ENCODE measurements around the gene HPDL.
"Not testable (repeated sequence)": the region's sequence is repeated elsewhere in the genome, so short reads cannot be mapped to it uniquely, and the experiment has no call there.

The HPDL gene

GRCh38 chr1:45326627-45327623 lies at the start of gene HPDL:
HPDL (plus strand) TSS chr1:45326895; CDS start chr1:45327149, 254 bp downstream.
- no peak for DNase-seq (ENCODE audit: low spot score)

DNA sequence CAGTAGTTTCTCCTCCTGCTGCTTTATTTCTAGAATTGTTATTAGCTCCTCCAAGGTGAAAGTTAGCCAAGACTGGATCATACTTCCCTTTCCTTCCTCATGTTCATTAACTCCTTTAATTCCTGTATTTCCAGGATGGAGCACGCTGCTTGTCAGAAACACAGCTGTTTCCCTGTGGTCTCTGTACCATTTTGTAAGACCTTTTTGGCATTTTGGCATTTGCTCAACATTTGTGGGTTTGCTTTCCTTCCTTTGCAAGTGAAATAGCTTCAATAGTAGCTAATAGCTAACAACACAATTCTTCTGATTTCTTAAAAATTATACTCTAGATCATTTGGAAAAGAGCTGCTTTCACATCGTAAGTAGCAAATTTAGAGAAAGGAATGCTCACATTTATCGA lies 44.3 kb upstream of the HPDL start:
- no peak for DNase-seq (ENCODE audit: low spot score)

GRCh38 chr1:45284858-45285257 lies 41.8 kb upstream of the HPDL start:
- not testable (repeated sequence) for DNase-seq (ENCODE audit: low spot score)

DNA sequence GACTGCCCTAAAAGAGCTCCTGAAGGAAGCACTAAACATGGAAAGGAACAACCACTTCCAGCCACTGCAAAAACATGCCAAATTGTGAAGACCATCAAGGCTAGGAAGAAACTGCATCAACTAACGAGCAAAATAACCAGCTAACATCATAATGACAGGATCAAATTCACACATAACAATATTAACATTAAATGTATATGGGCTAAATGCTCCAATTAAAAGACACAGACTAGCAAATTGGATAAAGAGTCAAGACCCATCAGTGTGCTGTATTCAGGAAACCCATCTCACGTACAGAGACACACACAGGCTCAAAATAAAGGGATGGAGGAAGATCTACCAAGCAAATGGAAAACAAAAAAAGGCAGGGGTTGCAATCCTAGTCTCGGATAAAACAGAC lies 40.2 kb upstream of the HPDL start:
- DNase-seq (ENCODE audit: low spot score), result not testable (repeated sequence)

- not testable (repeated sequence) for DNase-seq (ENCODE audit: low spot score)
Measured at GRCh38 chr1:45291002-45291401, 35.7 kb upstream of the HPDL start.

GRCh38 chr1:45291716-45292115 lies 35.0 kb upstream of the HPDL start:
- no peak for DNase-seq (ENCODE audit: low spot score)

GRCh38 chr1:45297666-45298356 lies 28.9 kb upstream of the HPDL start:
- no peak for DNase-seq (ENCODE audit: low spot score)

DNA sequence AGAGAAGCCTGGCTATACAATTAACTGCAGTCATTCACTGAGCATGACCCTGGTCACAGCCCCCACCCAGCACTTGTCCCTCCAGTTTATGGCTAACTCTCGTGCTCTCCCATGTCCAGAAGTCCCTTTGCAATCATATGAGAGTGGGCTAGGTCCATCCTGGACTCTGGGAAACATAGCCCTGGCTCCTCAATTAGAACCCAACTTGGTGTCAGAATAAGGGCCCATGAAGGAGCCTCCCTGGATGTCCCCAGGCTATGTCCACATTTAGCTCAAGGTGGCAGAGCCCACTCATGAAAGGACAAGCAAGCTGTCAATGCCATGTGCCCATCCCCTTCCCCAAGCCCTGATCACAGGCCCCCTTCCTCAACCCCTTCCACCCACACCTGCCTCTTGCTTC lies 27.4 kb upstream of the HPDL start:
- DNase-seq (ENCODE audit: low spot score), result no peak

- peak; percentile 76 for DNase-seq (ENCODE audit: low spot score)
Measured at GRCh38 chr1:45299981-45300668, 26.6 kb upstream of the HPDL start.

- DNase-seq (ENCODE audit: low spot score), result no peak
Measured at GRCh38 chr1:45300669-45300997, 26.1 kb upstream of the HPDL start.

DNA sequence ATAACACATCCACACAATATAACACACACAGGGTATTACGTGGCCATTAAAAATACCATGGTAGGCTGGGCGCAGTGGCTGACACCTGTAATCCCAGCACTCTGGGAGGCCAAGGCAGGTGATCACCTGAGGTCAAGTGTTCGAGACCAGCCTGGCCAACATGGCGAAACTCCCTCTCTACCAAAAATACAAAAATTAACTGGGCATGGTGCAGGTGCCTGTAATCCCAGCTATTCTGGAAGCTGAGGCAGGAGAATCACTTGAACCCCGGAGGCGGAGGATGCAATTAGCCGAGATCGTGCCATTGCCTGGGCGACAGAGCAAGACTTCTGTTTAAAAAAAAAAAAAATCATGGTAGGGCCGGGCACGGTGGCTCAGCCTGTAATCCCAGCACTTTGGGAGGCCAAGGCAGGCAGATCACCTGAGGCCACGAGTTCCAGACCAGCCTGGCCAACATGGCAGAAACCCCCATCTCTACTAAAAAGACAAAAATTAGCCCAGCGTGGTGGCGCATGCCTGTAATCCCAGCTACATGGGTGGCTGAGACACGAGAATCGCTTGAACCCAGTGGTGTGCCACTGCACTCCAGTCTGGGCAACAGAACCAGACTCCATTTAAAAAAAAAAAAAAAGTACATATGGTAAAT lies 24.1 kb upstream of the HPDL start:
- no peak for DNase-seq (ENCODE audit: low spot score)

- DNase-seq (ENCODE audit: low spot score), result peak; percentile 92
Measured at GRCh38 chr1:45303520-45304310, 23.0 kb upstream of the HPDL start.

DNA sequence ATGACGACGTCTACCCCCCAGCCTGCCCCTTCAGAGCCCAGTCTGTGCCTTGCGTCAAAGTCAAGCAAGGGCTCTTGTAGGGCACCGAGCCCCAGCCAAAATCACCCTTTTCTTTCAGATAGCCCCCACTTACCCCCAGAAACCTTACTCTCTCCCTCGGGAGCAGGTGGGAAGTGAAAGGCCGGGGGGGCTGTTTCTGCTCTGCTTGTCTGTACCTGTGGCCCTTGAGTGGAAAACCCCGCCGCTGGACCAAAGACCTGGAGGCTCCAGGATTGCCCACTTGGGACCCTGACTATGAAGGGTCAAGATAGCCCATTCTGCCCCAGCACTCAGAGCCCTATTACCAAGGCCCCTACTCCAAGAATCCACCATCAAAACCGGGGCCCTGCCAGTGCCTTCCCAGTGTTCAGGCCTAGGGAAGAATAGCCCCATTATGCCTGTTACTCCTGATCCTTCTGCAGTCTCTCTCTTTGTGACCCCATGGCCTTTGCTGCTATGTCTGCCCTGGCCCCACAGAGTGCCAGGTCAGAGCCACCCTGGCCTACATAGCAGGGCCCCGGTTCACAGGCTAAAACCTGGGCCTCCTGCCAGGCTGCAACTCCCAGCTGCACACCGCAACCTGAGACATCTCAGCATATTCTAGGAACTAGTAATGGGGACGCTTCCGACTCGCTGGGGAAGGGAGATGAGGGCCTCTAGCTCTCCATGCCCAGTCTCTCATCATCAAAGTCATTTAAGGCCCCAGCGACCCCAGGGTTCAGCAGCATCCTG lies 22.2 kb upstream of the HPDL start:
- no peak for DNase-seq (ENCODE audit: low spot score)

DNA sequence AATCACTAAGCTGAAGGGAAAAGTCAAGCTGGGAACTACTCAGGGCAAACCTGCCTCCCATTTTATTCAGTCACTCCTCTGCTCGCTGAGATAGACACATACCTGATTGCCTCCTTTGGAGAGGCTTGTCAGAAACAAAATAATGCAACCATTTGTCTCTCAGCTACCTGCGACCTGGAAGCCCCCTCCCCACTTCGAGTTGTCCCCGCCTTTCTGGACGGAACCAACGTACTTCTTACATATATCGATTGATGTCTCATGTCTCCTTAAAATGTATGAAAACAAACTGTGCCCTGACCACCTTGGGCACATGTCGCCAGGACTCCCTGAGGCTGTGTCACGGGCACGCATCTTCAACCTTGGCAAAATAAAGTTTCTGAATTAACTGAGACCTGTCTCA lies 21.5 kb upstream of the HPDL start:
- DNase-seq (ENCODE audit: low spot score), result no peak

GRCh38 chr1:45306319-45306718 lies 20.4 kb upstream of the HPDL start:
- DNase-seq (ENCODE audit: low spot score), result no peak

DNA sequence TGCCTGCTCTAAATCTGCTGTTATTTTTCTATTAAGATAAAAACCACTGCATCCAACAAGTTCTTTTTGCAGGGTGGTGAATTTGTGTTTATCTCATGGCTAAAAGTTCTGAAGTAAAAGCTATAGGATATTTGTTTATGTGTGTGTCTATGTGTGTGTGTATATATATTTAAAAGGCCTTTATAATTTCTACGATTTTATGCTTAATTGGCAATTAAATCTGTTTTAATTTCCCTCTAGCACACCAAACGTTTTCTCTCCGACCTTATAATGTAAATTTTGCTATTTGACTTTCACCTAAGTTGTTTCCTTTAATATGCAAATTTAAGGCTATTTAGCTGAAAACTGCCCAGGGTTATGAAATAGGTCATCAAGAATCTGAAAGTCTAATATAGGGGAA lies 19.8 kb upstream of the HPDL start:
- no peak for DNase-seq (ENCODE audit: low spot score)

- no peak for DNase-seq (ENCODE audit: low spot score)
Measured at GRCh38 chr1:45314266-45314665, 12.4 kb upstream of the HPDL start.

- DNase-seq (ENCODE audit: low spot score), result no peak
Measured at GRCh38 chr1:45317166-45317565, 9.5 kb upstream of the HPDL start.

DNA sequence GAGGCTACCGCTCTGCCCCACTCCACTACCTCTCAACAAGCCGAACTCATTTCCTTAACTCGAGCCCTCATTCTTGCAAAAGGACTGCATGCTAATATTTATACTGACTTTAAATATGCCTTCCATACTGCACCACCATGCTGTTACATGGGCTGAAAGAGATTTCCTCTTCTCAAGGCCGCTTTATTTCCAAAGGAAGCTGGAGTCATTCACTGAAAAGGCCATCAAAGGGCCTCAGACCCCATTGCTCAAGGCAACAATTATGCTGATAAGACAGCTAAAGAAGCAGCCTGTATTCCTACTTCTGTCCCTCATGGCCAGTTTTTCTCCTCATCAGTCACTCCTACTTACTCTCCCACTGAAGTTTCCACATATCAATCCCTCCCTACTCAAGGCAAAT lies 6.9 kb upstream of the HPDL start:
- no peak for DNase-seq (ENCODE audit: low spot score)

DNA sequence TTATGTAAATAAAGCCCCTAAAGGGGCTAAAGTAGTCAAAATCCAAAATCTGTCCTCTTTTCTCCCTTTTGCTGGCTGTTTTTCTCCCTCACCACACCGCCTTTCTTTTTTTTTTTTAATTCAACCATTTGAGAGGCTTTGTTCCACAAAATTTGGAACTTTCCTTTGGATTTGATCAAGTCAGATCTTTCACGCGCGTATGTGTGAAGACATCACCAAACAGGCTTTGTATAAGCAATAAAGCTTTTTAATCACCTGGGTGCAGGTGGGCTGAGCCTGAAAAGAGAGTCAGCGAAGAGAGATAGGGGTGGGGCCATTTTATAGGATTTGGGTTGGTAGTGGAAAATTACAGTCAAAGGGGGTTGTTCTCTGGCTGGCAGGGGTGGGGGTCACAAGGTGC lies 5.3 kb upstream of the HPDL start:
- DNase-seq (ENCODE audit: low spot score), result no peak

Measured in HuH-7 (cell line).